GM12878 (cell line): Measurements from ENCODE around the gene CTSH. TPM values are rescaled to one million over a fixed set of nuclear protein-coding genes. Genes with fewer than 3 reads are reported as not detected.

Experiments used
- BACH1 ChIP-seq: fragments of 450-650 bp; IDR thresholded peaks from 2 replicates; pipeline ENCODE4 v1.6.1; 2017; ENCODE audit warnings: mild to moderate bottlenecking, borderline replicate concordance
- CBFB ChIP-seq: IDR thresholded peaks from 2 replicates; pipeline ENCODE4 v1.6.1; 2016; ENCODE audit warnings: antibody characterized with exemption, low read depth
- CEBPZ ChIP-seq: fragments of 150-350 bp; IDR thresholded peaks from 2 replicates; pipeline ENCODE4 v1.6.1; 2016; ENCODE audit warnings: low read depth, low read length
- CREM ChIP-seq: IDR thresholded peaks from 2 replicates; pipeline ENCODE4 v1.6.1; 2014; ENCODE audit warnings: antibody characterized with exemption, low read depth
- IKZF2 ChIP-seq, 2 experiments: fragments of 450-650 bp; IDR thresholded peaks; 2 replicates each; pipeline ENCODE4 v1.6.1; 2017; ENCODE audit warnings: mild to moderate bottlenecking in 2 of 2, moderate library complexity in 2 of 2
- KLF5 ChIP-seq: fragments of 450-650 bp; IDR thresholded peaks from 2 replicates; pipeline ENCODE4 v1.6.1; 2014; ENCODE audit warnings: mild to moderate bottlenecking; ENCODE audit not compliant: partially characterized antibody
- SREBF2 ChIP-seq: IDR thresholded peaks from 2 replicates; pipeline ENCODE4 v1.6.1; 2012; ENCODE audit warnings: mild to moderate bottlenecking, low read length
- ZNF24 ChIP-seq: fragments of 450-650 bp; IDR thresholded peaks from 2 replicates; pipeline ENCODE4 v1.6.1; 2017; ENCODE audit warnings: antibody characterized with exemption, mild to moderate bottlenecking
- ZNF384 ChIP-seq: IDR thresholded peaks from 2 replicates; pipeline ENCODE4 v1.6.1; 2012; ENCODE audit warnings: low read depth, mild to moderate bottlenecking, low read length, improper control_type of control experiment, borderline replicate concordance
- polyA plus RNA-seq, 11 experiments: library from polyadenylated mRNA; depleted of rRNA in 4 of 11; unstranded in 6 of 11; stranded (reverse) in 5 of 11; fragments of >200 nt; fragmentation: Nextera tagmentation in 4 of 11; fragmentation: Illumina TruSeq in 1 of 11; extraction: Ambion mirVana in 4 of 11; extraction: Trizol in 1 of 11; gene quantifications; 1 replicate in 1 of 11; 2 replicates in 10 of 11; pipeline versions ENCODE4 v1.2.1 to v1.2.3, GENCODE V29; 2011 to 2016; ENCODE audit warnings: inconsistent platforms in 2 of 11, missing spikeins in 2 of 11, low read depth in 1 of 11
- total RNA-seq, 4 experiments: library from RNA; depleted of rRNA in 3 of 4; stranded (reverse); fragments of >200 nt in 3 of 4; fragmentation: Illumina TruSeq in 1 of 4; extraction: Trizol in 1 of 4; gene quantifications; 2 replicates each; pipeline versions ENCODE4 v1.2.1 to v1.2.3, GENCODE V29; 2013 to 2021

CTSH gene
- total and polyA plus RNA-seq, 10 of the 15 experiments (the other 5 are each of a cell fraction or from before 2014, with no cell fraction given), result 30.2 to 1,212 (median 519) TPM

- TF ChIP-seq CEBPZ (no peak), ZNF24 (no peak), IKZF2 (IDR thresholded peaks at IDR 0.05) (no peak; a peak in 2 of 4 replicates), BACH1 (peak; percentile 55; the same call in 1 of the 2 replicates), ZNF384 (peak; percentile 87), KLF5 (no peak), SREBF2 (no peak), CBFB (peak; percentile 63), CREM (peak; percentile 58)
Measured at GRCh38 chr15:78872972-78873792, 71.7 kb downstream of the CTSH start (continued).
